ENCODE data around the gene CCDC167. TPM values are rescaled to one million over a fixed set of nuclear protein-coding genes. Genes with fewer than 3 reads are reported as not detected.

Gene CCDC167
- total and polyA plus RNA-seq, 10 of the 15 experiments (the other 5 are each of a cell fraction or from before 2014, with no cell fraction given), result 74.9 to 380 (median 137) TPM

DNA sequence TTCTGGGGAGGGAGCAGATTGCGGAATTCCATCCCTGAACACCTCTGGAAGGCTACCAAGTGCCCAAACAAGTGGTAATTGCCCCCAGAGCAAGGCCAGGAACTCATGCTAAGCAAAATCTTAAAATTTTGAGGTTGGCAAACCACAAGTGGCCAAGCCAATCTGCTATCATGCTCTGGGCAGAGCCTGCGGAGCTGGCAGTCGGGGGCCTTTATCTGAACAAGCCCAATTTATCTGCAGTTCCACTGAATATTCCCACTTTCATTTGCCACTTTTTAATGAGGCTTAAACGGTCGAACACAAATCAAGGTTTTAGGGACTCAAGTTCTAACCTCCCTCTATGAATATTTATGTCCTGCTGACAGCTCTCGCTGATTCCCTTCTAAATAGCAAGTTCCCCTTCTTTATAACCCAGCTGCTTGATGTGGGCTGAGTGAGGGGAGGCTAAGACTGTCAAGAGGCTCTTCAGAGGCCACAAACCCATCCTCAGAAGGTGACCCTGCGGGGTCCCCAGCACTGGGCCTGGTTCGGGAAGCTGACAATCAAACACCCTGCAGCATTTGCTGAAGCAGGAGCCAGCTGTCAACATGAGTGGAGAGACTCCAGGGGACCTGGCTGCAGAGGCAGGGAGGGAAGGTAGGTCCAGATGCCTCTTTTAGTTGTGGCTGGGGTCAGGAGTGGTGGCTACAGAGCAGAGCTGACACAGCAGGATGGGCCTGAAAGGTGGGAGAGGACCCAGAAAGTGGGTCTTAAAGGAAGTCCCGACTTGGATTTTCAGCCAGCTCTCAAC is 11.9 kb downstream of the CCDC167 start:
- no peak for FAIRE-seq
- in situ Hi-C loops (cut with MboI), result no loop called here
- Histone ChIP-seq H3K4me3 (no peak overlapping the region), H3K4me1 (ENCODE audit: control insufficient read depth, insufficient read depth, low read length) (peaks cover 43% of the 10 kb centered on the region), H3K9me3 (replicated peaks; ENCODE audit: control insufficient read depth, insufficient read depth, low read length) (no peaks in the 10 kb centered on the region), H3K79me2 (ENCODE audit: control insufficient read depth, insufficient read depth, low read length) (peaks cover 21% of the 10 kb centered on the region), H3K36me3 (ENCODE audit: control insufficient read depth in 2 of 2, insufficient read depth in 2 of 2, low read length in 1 of 2) (peaks cover 10 to 20% of the 10 kb centered on the region in 2 experiments), H3K9ac (ENCODE audit: control insufficient read depth, insufficient read depth, low read length) (no peak overlapping the region), H3K4me2 (ENCODE audit: control insufficient read depth, insufficient read depth) (no peak overlapping the region), H2AFZ (ENCODE audit: control insufficient read depth, low read depth, low read length) (no peak overlapping the region), H4K20me1 (ENCODE audit: control insufficient read depth, insufficient read depth) (no peaks in the 10 kb centered on the region), H3K27me3 (replicated peaks in 1 of 2; ENCODE audit: control insufficient read depth in 2 of 2, insufficient read depth in 2 of 2, low read length in 1 of 2) (no peaks in the 10 kb centered on the region), H3K27ac (ENCODE audit: control insufficient read depth, insufficient read depth) (no peak overlapping the region; the same call in 1 of the 2 replicates)
- ChIA-PET POLR2A (interaction anchor here (1.2 to 2.3 kb wide), 3 partner anchors 29 to 75 kb away, joined by 3 to 6 read pairs (median 4); no protein-coding TSS in a partner anchor), CTCF (interaction anchor here (0.5 to 7.8 kb wide), 8 partner anchors 48 to 204 kb away, joined by 3 to 97 read pairs (median 6); no protein-coding TSS in a partner anchor), SMC1A (ENCODE audit: uncharacterized antibody, unreplicated experiment) (interaction anchor here (0.5 to 7.0 kb wide), 10 partner anchors 14 to 76 kb away, joined by 3 to 92 read pairs (median 4); no protein-coding TSS in a partner anchor), RAD21 (ENCODE audit: unreplicated experiment) (interaction anchor here (1.0 to 2.1 kb wide), 6 partner anchors 15 to 80 kb away, joined by 5 to 16 read pairs (median 6); no protein-coding TSS in a partner anchor)
- intact Hi-C loops (cut with micrococcal nuclease; ENCODE audit: unreplicated experiment), result loop anchor here (5.0 kb wide), 1 partner anchor 105 kb away; no protein-coding TSS in a partner anchor
- DNase-seq (ENCODE audit: low read depth, low spot score), result no peak
- WGBS (ENCODE audit: insufficient coverage, insufficient replicate concordance, low lambda C conversion rate, missing lambda C conversion rate), result 79% methylated on average over 9 of the region's 9 CpGs
- BruUV-seq (replicated peaks), result no TSS peak
- TF ChIP-seq CHD1 (IDR thresholded peaks at IDR 0.05; ENCODE audit: low read depth, low read length), result no peak
- no peak for TF ChIP-seq BCL11A (IDR thresholded peaks at IDR 0.05; ENCODE audit: low read depth, low read length)
- no peak for TF ChIP-seq MEF2B (IDR thresholded peaks at IDR 0.05; ENCODE audit: partially characterized antibody, poor library complexity, severe bottlenecking)
- TF ChIP-seq CREM (IDR thresholded peaks at IDR 0.05; ENCODE audit: low read depth), result no peak
- TF ChIP-seq, protein P1, sequence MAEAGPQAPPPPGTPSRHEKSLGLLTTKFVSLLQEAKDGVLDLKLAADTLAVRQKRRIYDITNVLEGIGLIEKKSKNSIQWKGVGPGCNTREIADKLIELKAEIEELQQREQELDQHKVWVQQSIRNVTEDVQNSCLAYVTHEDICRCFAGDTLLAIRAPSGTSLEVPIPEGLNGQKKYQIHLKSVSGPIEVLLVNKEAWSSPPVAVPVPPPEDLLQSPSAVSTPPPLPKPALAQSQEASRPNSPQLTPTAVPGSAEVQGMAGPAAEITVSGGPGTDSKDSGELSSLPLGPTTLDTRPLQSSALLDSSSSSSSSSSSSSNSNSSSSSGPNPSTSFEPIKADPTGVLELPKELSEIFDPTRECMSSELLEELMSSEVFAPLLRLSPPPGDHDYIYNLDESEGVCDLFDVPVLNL (IDR thresholded peaks at IDR 0.05; ENCODE audit: low read depth, low read length), result no peak
- no peak for TF ChIP-seq NFYA (IDR thresholded peaks at IDR 0.05; ENCODE audit: borderline replicate concordance, low read depth, low read length)
- no peak for TF ChIP-seq HDAC2 (IDR thresholded peaks at IDR 0.05)
- no peak for TF ChIP-seq NR2C2 (IDR thresholded peaks at IDR 0.05; ENCODE audit: borderline replicate concordance, control insufficient read depth, insufficient read length, low read depth)
- TF ChIP-seq RCOR1 (conservative IDR thresholded peaks at IDR 0.05; ENCODE audit: low read depth, low read length), result no peak
- no peak for TF ChIP-seq YY1 (IDR thresholded peaks at IDR 0.05; ENCODE audit: low read depth, low read length)
- no peak for TF ChIP-seq MXI1 (IDR thresholded peaks at IDR 0.05; ENCODE audit: low read depth, low read length)
- TF ChIP-seq KAT2A (conservative IDR thresholded peaks at IDR 0.05; ENCODE audit: control insufficient read depth, low read depth, low read length), result no peak
- TF ChIP-seq, protein P2, sequence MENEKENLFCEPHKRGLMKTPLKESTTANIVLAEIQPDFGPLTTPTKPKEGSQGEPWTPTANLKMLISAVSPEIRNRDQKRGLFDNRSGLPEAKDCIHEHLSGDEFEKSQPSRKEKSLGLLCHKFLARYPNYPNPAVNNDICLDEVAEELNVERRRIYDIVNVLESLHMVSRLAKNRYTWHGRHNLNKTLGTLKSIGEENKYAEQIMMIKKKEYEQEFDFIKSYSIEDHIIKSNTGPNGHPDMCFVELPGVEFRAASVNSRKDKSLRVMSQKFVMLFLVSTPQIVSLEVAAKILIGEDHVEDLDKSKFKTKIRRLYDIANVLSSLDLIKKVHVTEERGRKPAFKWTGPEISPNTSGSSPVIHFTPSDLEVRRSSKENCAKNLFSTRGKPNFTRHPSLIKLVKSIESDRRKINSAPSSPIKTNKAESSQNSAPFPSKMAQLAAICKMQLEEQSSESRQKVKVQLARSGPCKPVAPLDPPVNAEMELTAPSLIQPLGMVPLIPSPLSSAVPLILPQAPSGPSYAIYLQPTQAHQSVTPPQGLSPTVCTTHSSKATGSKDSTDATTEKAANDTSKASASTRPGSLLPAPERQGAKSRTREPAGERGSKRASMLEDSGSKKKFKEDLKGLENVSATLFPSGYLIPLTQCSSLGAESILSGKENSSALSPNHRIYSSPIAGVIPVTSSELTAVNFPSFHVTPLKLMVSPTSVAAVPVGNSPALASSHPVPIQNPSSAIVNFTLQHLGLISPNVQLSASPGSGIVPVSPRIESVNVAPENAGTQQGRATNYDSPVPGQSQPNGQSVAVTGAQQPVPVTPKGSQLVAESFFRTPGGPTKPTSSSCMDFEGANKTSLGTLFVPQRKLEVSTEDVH (IDR thresholded peaks at IDR 0.05; ENCODE audit: low read depth, partially characterized antibody), result no peak
- no peak for TF ChIP-seq NFYB (IDR thresholded peaks at IDR 0.05; ENCODE audit: insufficient read depth, low read depth, low read length)
- TF ChIP-seq ZNF217 (IDR thresholded peaks at IDR 0.05), result no peak
- no peak for TF ChIP-seq ZNF384 (IDR thresholded peaks at IDR 0.05; ENCODE audit: borderline replicate concordance, low read depth, low read length)
- ATAC-seq, result no peak
